Loucy (cell line): ENCODE results near the gene GNB5.

ENCODE experiments used
- H2AFZ ChIP-seq: fragments of 200-600 bp; sonication (generic); 2 replicates; pipeline ENCODE4 v1.6.0; 2016; ENCODE audit warnings: antibody characterized with exemption, mild to moderate bottlenecking, low read length, moderate library complexity
- H3F3A ChIP-seq: fragments of 200-600 bp; 2 replicates; pipeline ENCODE4 v1.6.0; 2016; ENCODE audit warnings: antibody characterized with exemption, low read depth, mild to moderate bottlenecking
- H3K27me3 ChIP-seq: fragments of 200-600 bp; sonication (generic); 2 replicates; pipeline ENCODE4 v1.6.1; 2014; ENCODE audit warnings: low read length, mild to moderate bottlenecking; ENCODE audit not compliant: insufficient read depth, poor library complexity, severe bottlenecking
- H3K36me3 ChIP-seq: fragments of 200-600 bp; sonication (generic); 2 replicates; pipeline ENCODE4 v1.6.1; 2016; ENCODE audit warnings: low read length; ENCODE audit not compliant: insufficient read depth
- H3K4me1 ChIP-seq: fragments of 200-600 bp; sonication (generic); 2 replicates; pipeline ENCODE4 v1.5.1; 2014; ENCODE audit warnings: low read length, mild to moderate bottlenecking; ENCODE audit not compliant: insufficient read depth, poor library complexity, severe bottlenecking
- H3K4me2 ChIP-seq: fragments of 200-600 bp; sonication (generic); 2 replicates; pipeline ENCODE4 v1.6.0; 2014; ENCODE audit warnings: antibody characterized with exemption, low read length, low read depth, mild to moderate bottlenecking; ENCODE audit not compliant: poor library complexity, severe bottlenecking
- H3K4me3 ChIP-seq: fragments of 200-600 bp; sonication (generic); 2 replicates; pipeline ENCODE4 v1.5.1; 2014; ENCODE audit warnings: low read length, mild to moderate bottlenecking, mixed read lengths; ENCODE audit not compliant: poor library complexity, severe bottlenecking
- H3K79me2 ChIP-seq: fragments of 200-600 bp; sonication (generic); 2 replicates; pipeline ENCODE4 v1.6.1; 2014; ENCODE audit warnings: low read length; ENCODE audit not compliant: insufficient read depth
- H3K9ac ChIP-seq: fragments of 200-600 bp; sonication (generic); 2 replicates; pipeline ENCODE4 v1.6.0; 2014; ENCODE audit warnings: mild to moderate bottlenecking, low read depth, low read length, moderate library complexity; ENCODE audit not compliant: poor library complexity, severe bottlenecking
- H3K9me2 ChIP-seq: fragments of 200-600 bp; sonication (generic); replicated peaks from 2 replicates; pipeline ENCODE4 v1.6.1; 2016; ENCODE audit warnings: low read depth, low read length, mixed read lengths
- H3K9me3 ChIP-seq: fragments of 200-600 bp; sonication (generic); 2 replicates; pipeline ENCODE4 v1.6.1; 2014; ENCODE audit warnings: mild to moderate bottlenecking, antibody characterized with exemption, low read length, low read depth; ENCODE audit not compliant: insufficient read depth
- H4K20me1 ChIP-seq: fragments of 200-600 bp; sonication (generic); 2 replicates; pipeline ENCODE4 v1.6.0; 2014; ENCODE audit warnings: antibody characterized with exemption, low read length, mild to moderate bottlenecking; ENCODE audit not compliant: insufficient read depth, poor library complexity, severe bottlenecking
- CTCF ChIP-seq: fragments of 200-600 bp; sonication (generic); conservative IDR thresholded peaks from 2 replicates; pipeline ENCODE4 v1.5.1; 2014; ENCODE audit warnings: mild to moderate bottlenecking, antibody characterized with exemption, low read length
- EZH2phosphoT487 ChIP-seq: fragments of 200-600 bp; IDR thresholded peaks from 2 replicates; pipeline ENCODE4 v1.6.1; 2018; ENCODE audit warnings: antibody characterized with exemption, mild to moderate bottlenecking, moderate library complexity, borderline replicate concordance

Gene GNB5

GRCh38 chr15:52118969-52119749 is 72.0 kb downstream of the GNB5 start:
- TF ChIP-seq CTCF (no peak), EZH2phosphoT487 (no peak)
- H3F3A ChIP-seq: no peaks in the 10 kb centered on the region
- H3K4me2 ChIP-seq: no peak overlapping the region
- H3K4me3 ChIP-seq: no peak overlapping the region
- H2AFZ ChIP-seq: no peak overlapping the region
- no peak overlapping the region for H3K9ac ChIP-seq
- H3K27me3 ChIP-seq: no peaks in the 10 kb centered on the region
- H3K79me2 ChIP-seq: no peaks in the 10 kb centered on the region
- no peaks in the 10 kb centered on the region for H3K4me1 ChIP-seq
- H4K20me1 ChIP-seq: no peaks in the 10 kb centered on the region
- no peaks in the 10 kb centered on the region for H3K36me3 ChIP-seq
- no peaks in the 10 kb centered on the region for H3K9me2 ChIP-seq
- H3K9me3 ChIP-seq: no peaks in the 10 kb centered on the region

DNA sequence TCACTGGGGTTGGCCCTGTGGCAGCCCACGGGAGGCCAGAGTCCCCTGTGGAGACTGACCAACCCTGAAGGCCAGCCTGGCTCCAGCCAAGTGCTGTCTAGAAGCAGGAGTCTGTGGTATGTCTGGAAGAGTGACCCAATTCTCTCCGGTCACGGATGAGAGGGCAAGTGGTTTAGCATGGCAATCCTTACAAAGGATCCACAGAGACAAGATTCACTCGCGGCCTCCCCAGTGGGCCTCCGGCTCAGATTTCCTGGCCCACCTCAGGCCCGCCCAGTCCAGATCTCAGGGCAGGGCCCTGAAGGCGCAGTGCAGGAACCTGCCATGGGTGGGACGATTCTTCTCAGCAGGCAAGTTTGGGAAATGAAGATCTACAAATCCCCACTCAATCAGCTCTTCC is 73.6 kb downstream of the GNB5 start:
- H3K4me2 ChIP-seq: no peak overlapping the region
- H3K36me3 ChIP-seq: no peaks in the 10 kb centered on the region
- no peaks in the 10 kb centered on the region for H4K20me1 ChIP-seq
- H3F3A ChIP-seq: no peaks in the 10 kb centered on the region
- H2AFZ ChIP-seq: no peak overlapping the region
- H3K79me2 ChIP-seq: no peaks in the 10 kb centered on the region
- TF ChIP-seq CTCF (no peak), EZH2phosphoT487 (no peak)
- no peak overlapping the region for H3K4me3 ChIP-seq
- no peaks in the 10 kb centered on the region for H3K9me3 ChIP-seq
- H3K4me1 ChIP-seq: no peaks in the 10 kb centered on the region
- no peaks in the 10 kb centered on the region for H3K27me3 ChIP-seq
- H3K9me2 ChIP-seq: no peaks in the 10 kb centered on the region
- no peak overlapping the region for H3K9ac ChIP-seq

DNA sequence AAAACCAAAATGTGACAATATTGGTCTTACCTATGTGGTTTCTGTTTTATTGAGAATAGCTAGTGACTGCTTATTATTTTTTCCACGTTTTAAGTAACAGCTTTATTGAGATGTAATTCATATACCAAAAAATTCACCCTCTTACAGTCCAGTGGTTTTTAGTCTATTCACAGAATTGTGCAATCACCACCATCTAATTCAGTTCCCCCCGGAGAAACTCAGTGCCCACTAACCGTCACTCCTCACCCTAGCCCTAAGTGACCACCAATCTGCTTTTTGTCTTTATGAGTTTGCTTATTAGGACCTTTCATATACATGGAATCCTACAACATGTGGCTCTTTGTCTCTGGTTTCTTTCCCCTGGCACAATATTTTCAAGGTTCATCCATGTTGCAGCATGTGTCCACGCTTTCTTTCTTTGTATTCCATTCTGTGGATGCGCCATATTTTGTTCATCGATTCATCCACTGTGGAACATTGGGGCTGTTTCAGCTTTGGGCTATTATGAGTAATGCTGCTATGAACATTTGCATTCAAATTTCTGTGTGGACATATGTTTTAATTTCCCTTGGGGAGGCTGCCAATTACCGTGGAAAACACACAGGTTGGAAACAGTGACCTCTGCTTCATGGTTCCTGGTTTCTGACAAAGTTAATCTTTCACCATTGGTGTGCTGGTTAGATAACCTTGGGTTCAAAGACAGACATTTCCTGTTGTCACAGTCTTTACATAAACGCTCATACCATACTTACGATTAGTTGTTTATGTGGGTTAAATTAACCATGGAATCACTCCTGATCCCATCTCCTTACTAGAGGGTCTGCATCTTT is 75.4 kb downstream of the GNB5 start:
- Histone ChIP-seq H4K20me1 (no peaks in the 10 kb centered on the region), H3K9ac (no peak overlapping the region), H3K4me3 (no peak overlapping the region), H3K79me2 (no peaks in the 10 kb centered on the region), H3F3A (no peaks in the 10 kb centered on the region), H3K9me3 (no peaks in the 10 kb centered on the region), H3K4me2 (no peak overlapping the region), H3K4me1 (no peaks in the 10 kb centered on the region), H3K9me2 (no peaks in the 10 kb centered on the region), H3K36me3 (no peaks in the 10 kb centered on the region), H3K27me3 (no peaks in the 10 kb centered on the region), H2AFZ (no peak overlapping the region)
- TF ChIP-seq EZH2phosphoT487: no peak
- no peak for TF ChIP-seq CTCF
